GM12874 (cell line): Measurements from ENCODE around the gene STN1.

ENCODE experiments used
- CTCF ChIP-seq: IDR thresholded peaks from 2 replicates; pipeline ENCODE4 v1.5.1; 2011; ENCODE audit warnings: low read depth, mild to moderate bottlenecking, control low read depth, low read length, moderate library complexity; ENCODE audit not compliant: insufficient read depth

STN1 gene, protein sequence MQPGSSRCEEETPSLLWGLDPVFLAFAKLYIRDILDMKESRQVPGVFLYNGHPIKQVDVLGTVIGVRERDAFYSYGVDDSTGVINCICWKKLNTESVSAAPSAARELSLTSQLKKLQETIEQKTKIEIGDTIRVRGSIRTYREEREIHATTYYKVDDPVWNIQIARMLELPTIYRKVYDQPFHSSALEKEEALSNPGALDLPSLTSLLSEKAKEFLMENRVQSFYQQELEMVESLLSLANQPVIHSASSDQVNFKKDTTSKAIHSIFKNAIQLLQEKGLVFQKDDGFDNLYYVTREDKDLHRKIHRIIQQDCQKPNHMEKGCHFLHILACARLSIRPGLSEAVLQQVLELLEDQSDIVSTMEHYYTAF

DNA sequence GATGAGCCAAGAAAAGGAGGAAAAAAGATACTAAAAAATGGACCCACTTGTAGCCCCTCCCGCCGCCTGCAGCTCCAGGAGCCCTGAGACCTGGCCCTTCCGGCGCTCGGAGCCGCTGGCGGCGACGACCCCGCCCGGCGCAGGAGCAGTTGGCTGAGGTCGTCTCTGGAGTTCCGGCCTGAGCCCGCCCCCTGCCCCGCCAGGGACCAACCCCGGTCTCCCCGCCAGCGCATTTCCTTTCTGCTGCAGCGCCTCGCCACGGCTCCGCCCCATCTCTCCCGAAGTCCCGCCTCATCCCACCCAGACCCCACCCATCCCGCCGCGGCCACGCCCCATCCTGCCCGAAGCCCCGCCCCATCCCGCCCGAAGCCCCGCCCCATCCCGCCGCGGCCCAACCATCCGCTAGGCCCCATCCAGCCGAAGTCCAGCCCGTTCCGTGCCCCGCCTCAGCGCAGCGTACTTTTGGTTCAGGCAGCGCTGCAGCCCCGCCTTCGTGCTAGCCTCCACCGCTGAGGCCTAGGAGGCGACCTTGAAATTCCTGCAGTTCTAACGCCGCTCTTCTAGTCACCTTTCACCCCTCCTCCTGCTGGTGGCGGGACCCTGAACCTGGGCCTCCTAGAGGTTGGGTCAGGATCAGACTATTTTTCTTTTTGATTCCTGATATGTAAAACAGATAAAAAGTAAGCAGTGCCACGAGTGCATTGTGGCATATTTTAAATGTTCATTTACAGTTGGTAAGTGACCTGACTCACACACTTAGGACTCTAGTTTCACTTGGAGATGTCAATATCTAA, at the start of gene STN1:
Gene STN1 (minus strand): TSS at position 132 of the 794 bp plus-strand sequence. CDS start 590 bp downstream, outside the sequence.
- no peak for TF ChIP-seq CTCF

- TF ChIP-seq CTCF: no peak
These were observed 49.6 kb upstream of the STN1 start for GRCh38 chr10:103967448-103968071.

DNA sequence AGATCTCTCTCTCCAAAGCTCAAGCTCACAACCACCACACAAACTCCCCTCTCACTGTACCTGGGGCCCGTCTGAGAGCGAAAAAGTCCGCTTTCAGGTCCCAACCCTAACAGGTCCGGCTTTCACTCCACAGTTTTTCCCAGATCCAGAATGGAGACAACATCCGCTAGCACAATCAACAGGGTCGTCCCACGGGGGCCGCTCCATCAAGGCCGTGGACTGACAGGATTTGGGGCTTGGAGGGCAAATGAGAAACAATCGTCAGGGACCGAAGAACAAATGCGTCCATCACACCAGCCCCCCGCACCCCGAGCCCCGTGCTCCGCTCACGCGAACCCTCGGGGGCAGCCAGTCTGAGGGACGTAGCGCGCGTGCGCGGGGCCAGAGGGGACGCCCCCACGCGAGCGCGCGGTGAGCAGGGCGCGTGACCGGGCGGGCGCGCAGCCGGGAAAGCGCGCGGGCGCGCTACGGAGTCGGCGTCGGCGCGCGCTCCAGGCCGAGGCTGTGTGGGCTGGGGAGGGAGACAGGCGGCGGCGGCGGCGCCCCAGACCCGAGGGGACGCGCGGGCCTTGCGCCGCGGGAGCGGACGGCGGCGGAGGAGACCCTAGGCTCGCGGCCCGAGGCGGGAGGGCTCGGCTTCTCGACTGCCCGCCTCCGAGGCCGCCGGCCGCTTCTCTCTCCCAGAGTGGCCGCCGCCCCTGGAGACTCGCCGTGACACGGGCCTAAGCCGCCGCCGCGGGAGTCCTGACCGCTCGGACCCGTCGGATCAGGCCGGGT, 48.9 kb upstream of the STN1 start, which contains the start of gene SLK:
Gene SLK (plus strand): TSS at position 470 of the 777 bp plus-strand sequence. CDS start 606 bp downstream, outside the sequence.
- no peak for TF ChIP-seq CTCF

GRCh38 chr10:103960103-103960502, 42.1 kb upstream of the STN1 start:
- TF ChIP-seq CTCF: no peak

DNA sequence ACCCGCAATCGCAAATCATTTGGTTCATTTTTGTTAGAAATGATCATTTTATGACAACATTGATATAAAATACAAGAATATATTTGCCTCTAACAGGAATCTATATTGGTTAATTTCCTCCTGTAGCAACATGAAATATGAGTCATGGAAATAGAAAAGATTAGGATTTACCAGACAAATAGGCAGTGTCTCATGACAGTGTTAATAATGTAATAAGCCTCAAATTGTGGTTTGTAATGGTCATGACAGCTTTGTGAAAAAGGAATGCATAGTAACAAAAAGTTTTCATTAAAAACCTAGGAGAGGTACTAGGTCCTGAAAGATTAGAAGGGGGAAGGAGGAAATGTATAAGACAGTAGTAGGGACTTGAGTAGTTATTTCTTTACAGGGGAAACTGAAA, 41.0 kb upstream of the STN1 start:
- TF ChIP-seq CTCF: no peak

DNA sequence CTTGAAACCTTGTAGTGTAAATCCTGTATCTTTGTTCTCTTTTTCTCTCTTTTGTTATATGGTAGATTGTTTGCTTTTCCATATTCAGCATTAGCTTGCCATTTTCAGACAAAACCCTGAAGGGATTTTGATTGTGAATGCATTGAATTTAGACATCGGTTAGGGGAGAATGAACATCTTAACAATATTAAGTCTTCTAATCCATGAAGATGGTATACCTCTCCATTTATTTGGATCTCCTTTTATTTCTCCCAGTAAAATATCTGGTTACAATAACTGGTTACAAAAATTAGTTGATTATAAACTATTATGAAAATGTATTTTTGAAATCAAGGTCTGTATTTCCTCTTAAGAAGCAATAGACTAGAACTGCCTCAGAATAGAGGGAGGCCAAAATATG, 36.6 kb upstream of the STN1 start:
- no peak for TF ChIP-seq CTCF
